Tibial nerve (tissue), 4 donors: ENCODE results near the gene KCNH3. TPM values are rescaled to one million over a fixed set of nuclear protein-coding genes. Genes with fewer than 3 reads are reported as not detected.

Source experiments
- DNase-seq, 2 donors: peaks; one replicate each; pipeline ENCODE4 v3.0.0-alpha.2; 2019; ENCODE audit warnings: low spot score in 2 of 2
- H3K27ac ChIP-seq, 4 donors: fragments of 200-600 bp; sonication (generic) in 3 of 4; one replicate each; pipeline ENCODE4 v1.5.1; 2017 to 2019; ENCODE audit warnings: mild to moderate bottlenecking in 1 of 4
- H3K27me3 ChIP-seq, 2 donors: fragments of 200-600 bp; sonication (generic) in 1 of 2; one replicate each; pipeline versions ENCODE4 v1.5.1 to v1.6.0; 2017 to 2019
- H3K36me3 ChIP-seq, 3 donors: fragments of 200-600 bp; sonication (generic); one replicate each; pipeline ENCODE4 v1.5.1; 2018 to 2019
- H3K4me1 ChIP-seq, 4 donors: fragments of 200-600 bp; sonication (generic) in 3 of 4; one replicate each; pipeline ENCODE4 v1.5.1; 2017 to 2019
- H3K4me3 ChIP-seq, 4 donors: fragments of 200-600 bp; sonication (generic) in 3 of 4; one replicate each; pipeline ENCODE4 v1.5.1; 2017 to 2019; ENCODE audit warnings: mild to moderate bottlenecking in 1 of 4, moderate library complexity in 1 of 4
- H3K9me3 ChIP-seq, 4 donors: fragments of 200-600 bp; sonication (generic) in 3 of 4; one replicate each; pipeline ENCODE4 v1.5.1; 2017 to 2019
- EP300 ChIP-seq, 2 donors: sonication (generic); formaldehyde crosslinking; IDR thresholded peaks; one replicate each; pipeline ENCODE4 v1.6.1; 2017; ENCODE audit warnings: antibody characterized with exemption in 2 of 2, mild to moderate bottlenecking in 1 of 2
- POLR2A ChIP-seq, 2 donors: fragments of 450-650 bp; IDR thresholded peaks; one replicate each; pipeline ENCODE4 v1.6.1; 2017; ENCODE audit warnings: antibody characterized with exemption in 2 of 2, mild to moderate bottlenecking in 2 of 2, moderate library complexity in 2 of 2
- WGBS, 2 donors: methylation state at CpG; one replicate each; pipeline ENCODE4 v1.1.5; 2018; 5-methylcytosine and 5-hydroxymethylcytosine counted together
- total RNA-seq, 4 donors: library from RNA; depleted of rRNA; stranded (reverse); fragments of >200 nt; gene quantifications; one replicate each; pipeline ENCODE4 v1.1.0, GENCODE V29; 2016
- TF ChIP-seq, protein P1 (sequence below), 5 experiments: fragments of 200-600 bp in 3 of 5; fragments of 450-650 bp in 2 of 5; sonication (generic) in 3 of 5; IDR thresholded peaks; one replicate each; pipeline ENCODE4 v1.5.1; 2016 to 2019; ENCODE audit warnings: antibody characterized with exemption in 5 of 5, mild to moderate bottlenecking in 3 of 5, moderate library complexity in 2 of 5

The KCNH3 gene
- total RNA-seq, 4 donors from 2014 or later: 0.21 to 0.30 TPM; not detected in 2

DNA sequence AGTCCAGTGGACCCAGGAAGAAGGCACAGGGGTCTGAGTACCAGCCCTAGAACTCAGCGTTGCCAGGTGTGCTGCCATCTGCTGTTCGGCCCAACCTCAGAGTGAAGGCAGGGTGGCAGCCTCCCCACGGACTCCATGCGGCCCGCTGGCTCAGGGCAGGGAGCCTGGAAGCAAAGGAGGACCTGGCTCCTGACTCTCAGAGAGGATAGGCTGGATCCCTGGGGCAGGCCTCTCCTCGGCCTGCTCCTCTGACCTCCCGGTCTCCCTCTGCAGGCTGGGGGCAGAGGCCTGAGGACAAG is 19.0 kb downstream of the KCNH3 start:
- Histone ChIP-seq H3K27ac (no peak overlapping the region), H3K9me3 (no peaks in the 10 kb centered on the region), H3K36me3 (peaks cover 17 to 75% (median 19%) of the 10 kb centered on the region in 3 donors), H3K4me3 (no peak overlapping the region), H3K27me3 (no peaks in the 10 kb centered on the region), H3K4me1 (no peaks in the 10 kb centered on the region)
- TF ChIP-seq, protein P1, sequence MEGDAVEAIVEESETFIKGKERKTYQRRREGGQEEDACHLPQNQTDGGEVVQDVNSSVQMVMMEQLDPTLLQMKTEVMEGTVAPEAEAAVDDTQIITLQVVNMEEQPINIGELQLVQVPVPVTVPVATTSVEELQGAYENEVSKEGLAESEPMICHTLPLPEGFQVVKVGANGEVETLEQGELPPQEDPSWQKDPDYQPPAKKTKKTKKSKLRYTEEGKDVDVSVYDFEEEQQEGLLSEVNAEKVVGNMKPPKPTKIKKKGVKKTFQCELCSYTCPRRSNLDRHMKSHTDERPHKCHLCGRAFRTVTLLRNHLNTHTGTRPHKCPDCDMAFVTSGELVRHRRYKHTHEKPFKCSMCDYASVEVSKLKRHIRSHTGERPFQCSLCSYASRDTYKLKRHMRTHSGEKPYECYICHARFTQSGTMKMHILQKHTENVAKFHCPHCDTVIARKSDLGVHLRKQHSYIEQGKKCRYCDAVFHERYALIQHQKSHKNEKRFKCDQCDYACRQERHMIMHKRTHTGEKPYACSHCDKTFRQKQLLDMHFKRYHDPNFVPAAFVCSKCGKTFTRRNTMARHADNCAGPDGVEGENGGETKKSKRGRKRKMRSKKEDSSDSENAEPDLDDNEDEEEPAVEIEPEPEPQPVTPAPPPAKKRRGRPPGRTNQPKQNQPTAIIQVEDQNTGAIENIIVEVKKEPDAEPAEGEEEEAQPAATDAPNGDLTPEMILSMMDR (IDR thresholded peaks at IDR 0.05): no peak
- TF ChIP-seq POLR2A (IDR thresholded peaks at IDR 0.05) (no peak), EP300 (IDR thresholded peaks at IDR 0.05) (no peak)
- DNase-seq: no peak
- 61 to 67% methylated on average over 7 of the region's 7 CpGs for WGBS, 2 donors

DNA sequence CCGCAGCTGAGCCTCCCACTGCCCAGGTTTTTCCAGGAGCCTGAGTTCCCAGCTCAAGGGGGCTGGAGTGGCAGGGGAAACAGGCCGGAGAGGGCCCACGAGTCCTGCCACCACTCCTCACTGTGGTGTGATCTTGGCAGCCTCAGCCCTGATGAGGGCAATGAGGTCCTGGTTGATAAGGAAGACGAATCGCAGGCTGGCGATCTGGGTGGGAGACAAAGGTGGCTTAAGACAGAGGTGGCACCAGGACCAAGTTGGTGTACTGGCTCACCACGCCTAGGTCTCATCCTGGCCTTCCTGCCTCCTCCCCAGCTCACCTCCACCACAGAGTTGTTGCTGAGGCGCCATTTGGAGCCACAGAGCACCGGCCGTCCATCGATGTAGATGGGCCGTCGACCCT is 19.7 kb downstream of the KCNH3 start:
- Histone ChIP-seq H3K27me3 (no peaks in the 10 kb centered on the region), H3K4me3 (no peak overlapping the region), H3K9me3 (no peaks in the 10 kb centered on the region), H3K4me1 (no peaks in the 10 kb centered on the region), H3K27ac (no peak overlapping the region), H3K36me3 (peaks cover 17 to 82% (median 19%) of the 10 kb centered on the region in 3 donors)
- 93 to 94% methylated on average over 13 of the region's 13 CpGs for WGBS, 2 donors
- DNase-seq: no peak
- TF ChIP-seq POLR2A (IDR thresholded peaks at IDR 0.05) (no peak), EP300 (IDR thresholded peaks at IDR 0.05) (no peak)
- TF ChIP-seq, protein P1 (IDR thresholded peaks at IDR 0.05): no peak

DNA sequence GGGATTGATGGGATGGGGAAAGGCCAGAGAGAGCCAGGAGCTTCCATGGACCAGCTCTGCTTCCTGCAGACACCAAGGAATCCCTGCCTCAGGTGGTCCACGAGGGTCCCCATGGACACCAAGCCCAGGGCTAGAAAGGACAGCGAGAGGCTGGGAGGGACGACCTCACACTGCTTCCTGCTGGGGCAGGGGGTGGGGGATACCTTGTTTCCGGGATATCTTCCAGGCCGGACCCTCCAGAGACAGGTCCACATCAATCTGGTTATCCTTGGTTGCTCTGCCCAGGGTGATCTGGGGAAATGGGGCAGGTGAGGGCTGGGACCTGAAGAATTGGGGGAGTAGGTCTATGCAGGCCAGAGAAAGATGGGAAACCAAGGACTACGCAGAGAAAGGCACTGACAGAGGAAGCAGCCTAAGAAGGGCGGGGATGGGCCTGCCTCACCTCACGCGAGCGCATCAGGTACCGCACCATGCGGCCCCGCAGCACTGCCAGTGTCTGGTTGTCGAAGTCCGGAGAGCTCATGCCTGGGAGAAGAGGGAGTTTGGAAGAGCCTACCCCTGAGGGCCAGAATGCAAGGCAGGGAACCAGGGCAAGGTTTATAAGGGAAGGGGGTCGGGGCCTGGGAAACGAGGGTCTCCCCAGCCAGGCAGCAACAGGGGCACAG is 20.3 kb downstream of the KCNH3 start:
- no peak for TF ChIP-seq EP300 (IDR thresholded peaks at IDR 0.05)
- TF ChIP-seq, protein P1 (IDR thresholded peaks at IDR 0.05): no peak
- no peak for TF ChIP-seq POLR2A (IDR thresholded peaks at IDR 0.05)
- WGBS, 2 donors: 91 to 93% methylated on average over 17 of the region's 17 CpGs
- Histone ChIP-seq H3K27ac (no peak overlapping the region), H3K36me3 (peaks cover 17 to 88% (median 19%) of the 10 kb centered on the region in 3 donors), H3K4me1 (no peaks in the 10 kb centered on the region), H3K4me3 (no peak overlapping the region), H3K9me3 (no peaks in the 10 kb centered on the region), H3K27me3 (no peaks in the 10 kb centered on the region)
- DNase-seq: no peak

DNA sequence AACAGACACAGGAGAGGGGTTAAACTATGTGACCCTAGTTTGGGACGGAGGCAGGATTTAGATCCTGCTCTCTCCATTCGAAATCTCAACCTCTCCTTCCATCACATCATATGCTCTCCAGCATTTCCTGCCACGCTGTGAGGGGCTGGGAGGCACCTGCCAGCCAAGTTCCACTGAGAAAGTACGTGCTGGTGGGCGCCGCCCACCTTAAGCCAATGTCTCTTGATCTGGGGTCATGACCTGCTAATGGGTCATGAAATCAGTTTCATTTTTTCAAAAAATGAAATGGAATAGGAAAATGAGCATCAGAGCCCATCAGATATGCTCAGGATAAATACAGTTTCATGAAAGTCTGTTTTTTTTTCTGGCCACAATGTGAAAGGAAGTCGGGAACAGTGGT is 21.9 kb downstream of the KCNH3 start:
- no peaks in the 10 kb centered on the region for H3K27me3 ChIP-seq

DNA sequence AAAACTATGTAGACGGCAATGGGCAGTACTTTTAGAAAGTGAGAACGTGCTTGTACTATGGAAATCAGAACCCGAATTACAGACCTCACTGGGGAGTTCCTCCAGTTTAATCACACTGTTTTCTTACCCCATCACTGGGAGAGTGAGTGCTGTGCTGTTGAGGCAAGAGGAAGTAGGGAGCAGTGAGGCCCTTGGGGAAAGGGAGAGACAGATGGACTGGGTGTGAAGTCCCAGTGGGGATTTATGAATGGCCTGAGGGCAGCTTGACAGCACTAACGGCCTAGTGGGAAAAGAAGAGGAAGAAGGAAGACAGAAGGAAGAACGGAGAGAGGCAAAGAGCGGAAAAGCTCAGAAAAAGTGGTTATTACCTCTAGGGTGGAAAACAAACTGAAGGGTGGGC is 23.4 kb downstream of the KCNH3 start:
- no peak overlapping the region for H3K27ac ChIP-seq
- H3K4me3 ChIP-seq: no peak overlapping the region
- WGBS, 2 donors: 74 to 77% methylated on average over 6 of the region's 6 CpGs
- H3K36me3 ChIP-seq: peaks cover 17 to 89% (median 19%) of the 10 kb centered on the region in 3 donors
- no peak for DNase-seq
- TF ChIP-seq, protein P1 (IDR thresholded peaks at IDR 0.05): no peak
- TF ChIP-seq EP300 (IDR thresholded peaks at IDR 0.05) (no peak), POLR2A (IDR thresholded peaks at IDR 0.05) (no peak)
- peaks cover 0 to 21% (median 10%) of the 10 kb centered on the region in 4 donors for H3K4me1 ChIP-seq
- no peaks in the 10 kb centered on the region for H3K9me3 ChIP-seq
- H3K27me3 ChIP-seq: no peaks in the 10 kb centered on the region

More for the DNA sequence above, 21.9 kb downstream of the KCNH3 start:
- no peak for DNase-seq
- Histone ChIP-seq H3K4me1 (peaks cover 0 to 6% (median 0%) of the 10 kb centered on the region in 4 donors), H3K4me3 (no peak overlapping the region), H3K9me3 (no peaks in the 10 kb centered on the region), H3K27ac (no peak overlapping the region), H3K36me3 (peaks cover 17 to 100% (median 19%) of the 10 kb centered on the region in 3 donors)
- no peak for TF ChIP-seq POLR2A (IDR thresholded peaks at IDR 0.05)
- no peak for TF ChIP-seq EP300 (IDR thresholded peaks at IDR 0.05)
- TF ChIP-seq, protein P1 (IDR thresholded peaks at IDR 0.05): no peak
- 82 to 89% methylated on average over 7 of the region's 7 CpGs for WGBS, 2 donors
